ENCODE data around the gene KAZN. TPM values are rescaled to one million over a fixed set of nuclear protein-coding genes. Genes with fewer than 3 reads are reported as not detected.
A peak's percentile ranks its signal among the peaks of the same experiment; 100 is the strongest.

Gene KAZN
- total and polyA plus RNA-seq, 4 donors: 7.6 to 18.8 (median 11.2) TPM

- Histone ChIP-seq H3K4me3 (no peak overlapping the region), H3K9me3 (ENCODE audit: control insufficient read depth in 4 of 4, insufficient read depth in 3 of 4, low read length in 3 of 4) (no peaks in the 10 kb centered on the region), H3K4me1 (ENCODE audit: control insufficient read depth in 5 of 5, insufficient read depth in 5 of 5, low read length in 5 of 5) (peaks cover 0 to 15% (median 0%) of the 10 kb centered on the region in 5 donors), H3K27ac (ENCODE audit: low read depth in 1 of 2, low read length in 1 of 2) (no peak overlapping the region), H3K27me3 (ENCODE audit: control insufficient read depth in 3 of 3, insufficient read depth in 3 of 3, low read length in 2 of 3) (no peaks in the 10 kb centered on the region), H3K9ac (ENCODE audit: insufficient read depth in 1 of 2, low read length in 2 of 2) (no peak overlapping the region), H3K36me3 (ENCODE audit: control insufficient read depth in 4 of 4, insufficient read depth in 4 of 4, low read length in 4 of 4) (no peaks in the 10 kb centered on the region)
- ATAC-seq (ENCODE audit: insufficient read depth, low FRiP score): no peak
- DNase-seq: no peak
- WGBS, 2 donors: 0% methylated on average over 1 of the region's 1 CpG
- no peak for TF ChIP-seq CTCF (IDR thresholded peaks at IDR 0.05; ENCODE audit: control extremely low read depth, extremely low read depth)
Measured at GRCh38 chr1:15148941-15149340, 550.5 kb downstream of the KAZN start.

DNA sequence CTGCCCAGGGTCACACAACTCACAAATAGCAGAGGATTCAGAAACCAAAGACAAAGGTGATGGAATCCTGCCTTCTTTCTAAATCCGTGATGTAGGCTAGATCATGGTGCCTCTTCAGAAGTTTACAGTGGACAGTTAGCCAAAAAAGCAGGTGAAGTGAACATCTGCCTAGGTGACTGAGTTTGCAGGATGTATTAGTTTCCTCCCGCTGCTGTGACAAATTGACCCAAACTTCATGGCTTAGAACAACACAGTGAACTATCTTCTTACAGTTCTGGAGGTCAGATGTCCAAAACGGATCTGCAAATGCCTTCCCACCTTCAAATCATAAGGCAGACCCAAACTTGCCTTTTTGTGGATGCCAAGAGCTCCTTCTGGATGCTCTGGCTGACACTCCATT is 551.9 kb downstream of the KAZN start:
- TF ChIP-seq CTCF (IDR thresholded peaks at IDR 0.05; ENCODE audit: control extremely low read depth, extremely low read depth): no peak
- ATAC-seq (ENCODE audit: insufficient read depth, low FRiP score) (no peak), DNase-seq (no peak)
- Histone ChIP-seq H3K9ac (ENCODE audit: insufficient read depth in 1 of 2, low read length in 2 of 2) (no peak overlapping the region), H3K9me3 (ENCODE audit: control insufficient read depth in 4 of 4, insufficient read depth in 3 of 4, low read length in 3 of 4) (no peaks in the 10 kb centered on the region), H3K4me3 (no peak overlapping the region), H3K27ac (ENCODE audit: low read depth in 1 of 2, low read length in 1 of 2) (no peak overlapping the region), H3K27me3 (ENCODE audit: control insufficient read depth in 3 of 3, insufficient read depth in 3 of 3, low read length in 2 of 3) (no peaks in the 10 kb centered on the region), H3K36me3 (ENCODE audit: control insufficient read depth in 4 of 4, insufficient read depth in 4 of 4, low read length in 4 of 4) (no peaks in the 10 kb centered on the region), H3K4me1 (ENCODE audit: control insufficient read depth in 5 of 5, insufficient read depth in 5 of 5, low read length in 5 of 5) (peaks cover 0 to 28% (median 9%) of the 10 kb centered on the region in 5 donors)
- WGBS, 2 donors: 92 to 96% methylated on average over 3 of the region's 3 CpGs

- Histone ChIP-seq H3K9me3 (ENCODE audit: control insufficient read depth in 4 of 4, insufficient read depth in 3 of 4, low read length in 3 of 4) (no peaks in the 10 kb centered on the region), H3K36me3 (ENCODE audit: control insufficient read depth in 4 of 4, insufficient read depth in 4 of 4, low read length in 4 of 4) (no peaks in the 10 kb centered on the region), H3K27me3 (ENCODE audit: control insufficient read depth in 3 of 3, insufficient read depth in 3 of 3, low read length in 2 of 3) (no peaks in the 10 kb centered on the region), H3K9ac (ENCODE audit: insufficient read depth in 1 of 2, low read length in 2 of 2) (no peak overlapping the region), H3K4me3 (no peak overlapping the region), H3K4me1 (ENCODE audit: control insufficient read depth in 5 of 5, insufficient read depth in 5 of 5, low read length in 5 of 5) (peaks cover 0 to 38% (median 15%) of the 10 kb centered on the region in 5 donors), H3K27ac (ENCODE audit: low read depth in 1 of 2, low read length in 1 of 2) (no peak overlapping the region)
- WGBS, 2 donors: 65 to 73% methylated on average over 5 of the region's 5 CpGs
- ATAC-seq (ENCODE audit: insufficient read depth, low FRiP score) (no peak), DNase-seq (peak; percentile 36 to 50 (median 38))
- TF ChIP-seq CTCF (IDR thresholded peaks at IDR 0.05; ENCODE audit: control extremely low read depth, extremely low read depth): no peak
Measured at GRCh38 chr1:15151377-15151806, 552.9 kb downstream of the KAZN start.

DNA sequence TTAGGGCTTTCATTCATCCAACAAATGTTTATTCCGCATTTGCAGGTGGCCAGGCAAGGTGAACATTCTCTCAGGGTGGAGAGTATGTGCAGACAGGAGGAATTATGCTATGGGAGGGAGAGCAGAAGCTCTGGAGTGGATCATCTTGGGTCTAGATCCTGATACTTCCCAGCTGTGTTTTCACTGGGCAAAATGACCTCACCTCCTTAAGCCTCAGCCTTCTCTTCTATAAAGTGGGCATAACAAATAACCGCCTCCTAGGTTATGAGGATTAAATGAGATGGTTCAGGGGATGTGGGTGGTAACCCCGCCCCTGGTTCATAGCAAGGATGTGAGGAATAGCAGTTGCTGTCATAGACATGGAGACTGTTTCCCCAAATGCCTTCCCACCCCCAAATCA is 553.4 kb downstream of the KAZN start:
- Histone ChIP-seq H3K4me3 (no peak overlapping the region), H3K27ac (ENCODE audit: low read depth in 1 of 2, low read length in 1 of 2) (peak overlapping the region in 1 of 2 donors; percentile 91), H3K9ac (ENCODE audit: insufficient read depth in 1 of 2, low read length in 2 of 2) (peak overlapping the region in 1 of 2 donors; percentile 0), H3K9me3 (ENCODE audit: control insufficient read depth in 4 of 4, insufficient read depth in 3 of 4, low read length in 3 of 4) (no peaks in the 10 kb centered on the region), H3K27me3 (ENCODE audit: control insufficient read depth in 3 of 3, insufficient read depth in 3 of 3, low read length in 2 of 3) (no peaks in the 10 kb centered on the region), H3K4me1 (ENCODE audit: control insufficient read depth in 5 of 5, insufficient read depth in 5 of 5, low read length in 5 of 5) (peaks cover 0 to 43% (median 15%) of the 10 kb centered on the region in 5 donors), H3K36me3 (ENCODE audit: control insufficient read depth in 4 of 4, insufficient read depth in 4 of 4, low read length in 4 of 4) (no peaks in the 10 kb centered on the region)
- TF ChIP-seq CTCF (IDR thresholded peaks at IDR 0.05; ENCODE audit: control extremely low read depth, extremely low read depth): no peak
- no peak for ATAC-seq (ENCODE audit: insufficient read depth, low FRiP score)
- 64 to 80% methylated on average over 3 of the region's 3 CpGs for WGBS, 2 donors
- DNase-seq: no peak

All from lung (tissue), 12 donors.